HepG2 (cell line): ENCODE data around the gene ISOC2. TPM values are rescaled to one million over a fixed set of nuclear protein-coding genes. Genes with fewer than 3 reads are reported as not detected.

Experiments
- ATF1 ChIP-seq: IDR thresholded peaks from 2 replicates; pipeline ENCODE4 v1.6.1; 2016; ENCODE audit warnings: mild to moderate bottlenecking, control low read depth
- BHLHE40 ChIP-seq: IDR thresholded peaks from 2 replicates; pipeline ENCODE4 v1.6.1; 2011; ENCODE audit warnings: low read length, improper control_type of control experiment
- HNRNPL ChIP-seq: fragments of 200-400 bp; formaldehyde crosslinking; IDR thresholded peaks from 2 replicates; pipeline ENCODE4 v1.6.1; 2017; ENCODE audit warnings: mild to moderate bottlenecking, low read depth, low read length
- KLF16 ChIP-seq, 2 experiments: sonication (generic) in 1 of 2; formaldehyde crosslinking in 1 of 2; IDR thresholded peaks; 2 replicates each; pipeline versions ENCODE4 v1.6.1 to v1.8.0; 2016 to 2023; ENCODE audit warnings: missing genetic modification reagents in 2 of 2, missing compliant biosample characterization in 1 of 2
- NONO ChIP-seq, 2 experiments: fragments of 450-650 bp in 1 of 2; sonication (generic) in 1 of 2; formaldehyde crosslinking in 1 of 2; IDR thresholded peaks in 1 of 2; conservative IDR thresholded peaks in 1 of 2; 2 replicates each; pipeline versions ENCODE4 v1.6.1 to v1.8.0; 2017 to 2022; ENCODE audit warnings: mild to moderate bottlenecking in 1 of 2, missing genetic modification reagents in 1 of 2, moderate library complexity in 1 of 2
- SMAD3 ChIP-seq: sonication (generic); formaldehyde crosslinking; IDR thresholded peaks from 2 replicates; pipeline ENCODE4 v1.4.0; 2020; ENCODE audit warnings: missing genetic modification reagents
- TBX2 ChIP-seq: sonication (generic); formaldehyde crosslinking; IDR thresholded peaks from 2 replicates; pipeline ENCODE4 v1.5.0; 2020; ENCODE audit warnings: missing genetic modification reagents, mild to moderate bottlenecking, borderline replicate concordance
- TEAD3 ChIP-seq: optimal IDR thresholded peaks from 2 replicates; pipeline ENCODE3; 2016; ENCODE audit warnings: borderline replicate concordance
- YEATS2 ChIP-seq: sonication (generic); formaldehyde crosslinking; IDR thresholded peaks from 2 replicates; pipeline ENCODE4 v1.4.0; 2020; ENCODE audit warnings: missing genetic modification reagents, borderline replicate concordance
- ZNF160 ChIP-seq: sonication (generic); formaldehyde crosslinking; IDR thresholded peaks from 2 replicates; pipeline ENCODE4 v1.8.0; 2022; ENCODE audit warnings: mild to moderate bottlenecking, inconsistent platforms, missing genetic modification reagents
- ZNF296 ChIP-seq: sonication (generic); formaldehyde crosslinking; conservative IDR thresholded peaks from 2 replicates; pipeline ENCODE4 v1.5.0; 2020; ENCODE audit warnings: mild to moderate bottlenecking, missing genetic modification reagents
- ZNF451 ChIP-seq: sonication (generic); formaldehyde crosslinking; IDR thresholded peaks from 2 replicates; pipeline ENCODE4 v1.5.0; 2020; ENCODE audit warnings: mild to moderate bottlenecking, missing genetic modification reagents
- ZNF556 ChIP-seq: sonication (generic); formaldehyde crosslinking; IDR thresholded peaks from 2 replicates; pipeline ENCODE4 v1.4.0; 2020; ENCODE audit warnings: mild to moderate bottlenecking, missing genetic modification reagents, borderline replicate concordance
- ZNF563 ChIP-seq: sonication (generic); formaldehyde crosslinking; IDR thresholded peaks from 2 replicates; pipeline ENCODE4 v1.8.0; 2022; ENCODE audit warnings: mild to moderate bottlenecking, moderate library complexity, missing genetic modification reagents
- ZNF614 ChIP-seq: IDR thresholded peaks from 2 replicates; pipeline ENCODE4 v1.6.1; 2018; ENCODE audit warnings: missing biosample characterization, missing genetic modification reagents, inconsistent platforms, borderline replicate concordance
- ZNF709 ChIP-seq: sonication (generic); formaldehyde crosslinking; IDR thresholded peaks from 2 replicates; pipeline ENCODE4 v1.5.0; 2020; ENCODE audit warnings: mild to moderate bottlenecking, missing genetic modification reagents
- ZNF768 ChIP-seq: sonication (generic); formaldehyde crosslinking; IDR thresholded peaks from 2 replicates; pipeline ENCODE4 v1.4.0; 2020; ENCODE audit warnings: missing genetic modification reagents
- ZSCAN9 ChIP-seq: IDR thresholded peaks from 2 replicates; pipeline ENCODE4 v1.6.1; 2016; ENCODE audit warnings: borderline replicate concordance
- polyA plus RNA-seq, 8 experiments: library from polyadenylated mRNA; depleted of rRNA in 3 of 8; stranded (reverse) in 7 of 8; unstranded in 1 of 8; fragments of >200 nt; fragmentation: Illumina TruSeq in 4 of 8; extraction: Trizol in 4 of 8; gene quantifications; 2 replicates each; pipeline versions ENCODE4 v1.2.1 to v1.2.3, GENCODE V29; 2011 to 2016; ENCODE audit warnings: low read depth in 4 of 8, missing spikeins in 1 of 8, mixed read lengths in 1 of 8; ENCODE audit not compliant: insufficient read depth in 1 of 8
- total RNA-seq, 5 experiments: library from RNA; depleted of rRNA; stranded (reverse); fragments of >200 nt; fragmentation: Illumina TruSeq; extraction: Trizol; gene quantifications; 2 replicates each; pipeline ENCODE4 v1.2.3, GENCODE V29; 2016; ENCODE audit warnings: low read depth in 1 of 5
- TF ChIP-seq, protein P1 (sequence below): sonication (generic); formaldehyde crosslinking; IDR thresholded peaks from 2 replicates; pipeline ENCODE4 v1.4.0; 2020; ENCODE audit warnings: missing genetic modification reagents, mild to moderate bottlenecking, borderline replicate concordance
- TF ChIP-seq, protein P2 (sequence below), 2 experiments: sonication (generic) in 1 of 2; formaldehyde crosslinking in 1 of 2; IDR thresholded peaks; 2 replicates each; pipeline versions ENCODE4 v1.6.1 to v1.9.0; 2014 to 2022; ENCODE audit warnings: antibody characterized with exemption in 1 of 2, borderline replicate concordance in 1 of 2, inconsistent platforms in 1 of 2, low read depth in 1 of 2, missing genetic modification reagents in 1 of 2
- TF ChIP-seq, protein P3 (sequence below): sonication (generic); formaldehyde crosslinking; IDR thresholded peaks from 2 replicates; pipeline ENCODE4 v1.4.0; 2020; ENCODE audit warnings: missing genetic modification reagents; ENCODE audit errors: not compliant biosample characterization

Gene ISOC2
- total and polyA plus RNA-seq, 2 of the 13 experiments (the other 11 are each of a cell fraction or from before 2014, with no cell fraction given): 76.8 to 105 TPM

DNA sequence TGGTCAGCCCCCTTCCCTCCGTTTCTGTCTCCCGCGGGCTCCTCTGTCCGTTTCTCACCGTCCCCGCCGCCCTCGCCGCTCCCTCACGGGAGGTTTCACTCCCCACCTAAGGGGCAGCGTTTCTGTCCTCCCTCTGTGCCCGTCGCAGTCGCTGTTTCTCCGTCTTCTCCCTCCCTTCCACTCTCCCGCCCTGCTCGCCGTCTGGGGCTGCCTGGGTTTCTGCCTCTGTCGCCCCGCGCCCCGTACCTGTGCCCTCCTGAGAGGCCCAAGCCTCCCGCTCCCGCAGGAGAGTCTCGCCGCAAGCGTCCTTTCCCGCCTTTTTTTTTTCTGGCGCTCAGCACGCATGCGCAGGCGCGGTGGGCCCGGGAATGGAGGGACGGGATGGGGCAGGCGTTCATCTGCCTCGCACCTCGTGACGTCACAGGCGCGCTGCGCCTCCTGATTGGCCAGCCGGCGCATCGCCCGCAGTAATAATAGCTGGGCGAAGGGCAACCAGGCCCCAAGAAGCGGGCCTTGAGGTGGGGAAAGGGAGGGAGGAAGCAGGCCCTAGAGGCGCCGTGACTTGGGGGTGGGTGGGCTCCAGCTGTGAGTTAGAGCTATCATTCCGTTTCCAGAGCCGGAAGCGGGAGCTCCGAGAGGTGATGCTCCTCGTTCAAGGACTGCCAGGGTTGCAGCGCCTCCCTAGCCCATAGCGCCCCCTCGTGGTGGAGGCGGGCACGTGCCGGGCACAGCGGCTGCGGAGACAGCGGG lies 42.2 kb upstream of the ISOC2 start (continued):
- TF ChIP-seq, protein P1, sequence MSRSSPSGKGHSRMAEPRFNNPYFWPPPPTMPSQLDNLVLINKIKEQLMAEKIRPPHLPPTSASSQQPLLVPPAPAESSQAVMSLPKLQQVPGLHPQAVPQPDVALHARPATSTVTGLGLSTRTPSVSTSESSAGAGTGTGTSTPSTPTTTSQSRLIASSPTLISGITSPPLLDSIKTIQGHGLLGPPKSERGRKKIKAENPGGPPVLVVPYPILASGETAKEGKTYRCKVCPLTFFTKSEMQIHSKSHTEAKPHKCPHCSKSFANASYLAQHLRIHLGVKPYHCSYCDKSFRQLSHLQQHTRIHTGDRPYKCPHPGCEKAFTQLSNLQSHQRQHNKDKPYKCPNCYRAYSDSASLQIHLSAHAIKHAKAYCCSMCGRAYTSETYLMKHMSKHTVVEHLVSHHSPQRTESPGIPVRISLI (CRISPR knock-in tag): peak; percentile 57; the same call in 1 of the 2 replicates
- 0 out of 2 replicates have a peak, but pooled peaks have one; percentile 63 for TF ChIP-seq ZNF160 (CRISPR knock-in tag)
- TF ChIP-seq NONO (IDR thresholded peaks at IDR 0.05): no peak
- no peak; the same call in 1 of the 2 replicates for TF ChIP-seq NONO (CRISPR knock-in tag; conservative IDR thresholded peaks at IDR 0.05)
- TF ChIP-seq, protein P2, sequence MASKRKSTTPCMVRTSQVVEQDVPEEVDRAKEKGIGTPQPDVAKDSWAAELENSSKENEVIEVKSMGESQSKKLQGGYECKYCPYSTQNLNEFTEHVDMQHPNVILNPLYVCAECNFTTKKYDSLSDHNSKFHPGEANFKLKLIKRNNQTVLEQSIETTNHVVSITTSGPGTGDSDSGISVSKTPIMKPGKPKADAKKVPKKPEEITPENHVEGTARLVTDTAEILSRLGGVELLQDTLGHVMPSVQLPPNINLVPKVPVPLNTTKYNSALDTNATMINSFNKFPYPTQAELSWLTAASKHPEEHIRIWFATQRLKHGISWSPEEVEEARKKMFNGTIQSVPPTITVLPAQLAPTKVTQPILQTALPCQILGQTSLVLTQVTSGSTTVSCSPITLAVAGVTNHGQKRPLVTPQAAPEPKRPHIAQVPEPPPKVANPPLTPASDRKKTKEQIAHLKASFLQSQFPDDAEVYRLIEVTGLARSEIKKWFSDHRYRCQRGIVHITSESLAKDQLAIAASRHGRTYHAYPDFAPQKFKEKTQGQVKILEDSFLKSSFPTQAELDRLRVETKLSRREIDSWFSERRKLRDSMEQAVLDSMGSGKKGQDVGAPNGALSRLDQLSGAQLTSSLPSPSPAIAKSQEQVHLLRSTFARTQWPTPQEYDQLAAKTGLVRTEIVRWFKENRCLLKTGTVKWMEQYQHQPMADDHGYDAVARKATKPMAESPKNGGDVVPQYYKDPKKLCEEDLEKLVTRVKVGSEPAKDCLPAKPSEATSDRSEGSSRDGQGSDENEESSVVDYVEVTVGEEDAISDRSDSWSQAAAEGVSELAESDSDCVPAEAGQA (IDR thresholded peaks at IDR 0.05; ENCODE audit: low read depth): peak; percentile 56; the same call in 1 of the 2 replicates
- TF ChIP-seq, protein P2 (CRISPR knock-in tag; IDR thresholded peaks at IDR 0.05; ENCODE audit: borderline replicate concordance): no peak
- TF ChIP-seq ZNF556 (CRISPR knock-in tag): 0 out of 2 replicates have a peak, but pooled peaks have one; percentile 39
- peak; percentile 67; the same call in 1 of the 2 replicates for TF ChIP-seq HNRNPL
- TF ChIP-seq, protein P3, sequence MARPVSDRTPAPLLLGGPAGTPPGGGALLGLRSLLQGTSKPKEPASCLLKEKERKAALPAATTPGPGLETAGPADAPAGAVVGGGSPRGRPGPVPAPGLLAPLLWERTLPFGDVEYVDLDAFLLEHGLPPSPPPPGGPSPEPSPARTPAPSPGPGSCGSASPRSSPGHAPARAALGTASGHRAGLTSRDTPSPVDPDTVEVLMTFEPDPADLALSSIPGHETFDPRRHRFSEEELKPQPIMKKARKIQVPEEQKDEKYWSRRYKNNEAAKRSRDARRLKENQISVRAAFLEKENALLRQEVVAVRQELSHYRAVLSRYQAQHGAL: peak; percentile 56
- 0 out of 2 replicates have a peak, but pooled peaks have one; percentile 12 for TF ChIP-seq ZNF563 (CRISPR knock-in tag)
- peak; percentile 22; the same call in 1 of the 2 replicates for TF ChIP-seq ZSCAN9
- TF ChIP-seq TBX2 (CRISPR knock-in tag): peak; percentile 52; the same call in 1 of the 2 replicates
- TF ChIP-seq ZNF709 (CRISPR knock-in tag): no peak
- peak; percentile 81 for TF ChIP-seq BHLHE40
- TF ChIP-seq KLF16 (CRISPR knock-in tag; IDR thresholded peaks at IDR 0.05): peak in 1 of 2 experiments; percentile 66; a peak in 1 of 4 replicates
- no peak for TF ChIP-seq ZNF614 (CRISPR knock-in tag)
- peak; percentile 31; the same call in 1 of the 2 replicates for TF ChIP-seq SMAD3 (CRISPR knock-in tag)
- peak; percentile 69 for TF ChIP-seq TEAD3
- 0 out of 2 replicates have a peak, but pooled peaks have one; percentile 24 for TF ChIP-seq ZNF296
- TF ChIP-seq ATF1 (CRISPR knock-in tag): peak; percentile 91
- TF ChIP-seq YEATS2 (CRISPR knock-in tag): peak; percentile 36; the same call in 1 of the 2 replicates
- TF ChIP-seq ZNF768 (CRISPR knock-in tag): peak; percentile 32; the same call in 1 of the 2 replicates
- TF ChIP-seq ZNF451 (CRISPR knock-in tag): peak; percentile 20; the same call in 1 of the 2 replicates
